ENCODE results near the gene CFAP90. TPM values are rescaled to one million over a fixed set of nuclear protein-coding genes. Genes with fewer than 3 reads are reported as not detected.

CFAP90 gene
- total and polyA plus RNA-seq, 2 of the 8 experiments (the other 6 are each of a cell fraction or from before 2014, with no cell fraction given), result 0.39 to 0.92 TPM

DNA sequence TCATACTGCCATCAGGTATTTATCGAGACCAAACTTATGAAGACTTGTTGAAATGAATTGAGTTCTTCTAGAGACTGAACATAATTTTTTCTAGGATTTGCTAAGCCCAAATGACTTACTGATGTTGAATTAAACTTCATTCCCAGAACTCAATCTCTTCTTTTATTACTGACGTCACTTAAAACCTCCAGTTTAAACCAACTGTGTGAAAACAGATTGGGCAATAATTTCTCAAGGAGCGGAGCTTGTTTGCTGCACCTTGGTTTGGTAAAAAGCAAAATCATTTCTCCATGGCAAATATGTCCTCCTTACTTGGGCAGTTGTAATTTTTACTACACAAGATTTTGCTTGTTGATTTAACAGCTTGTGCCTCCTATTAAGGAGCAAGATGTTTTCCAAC is 37.4 kb downstream of the CFAP90 start:
- Histone ChIP-seq H3K27me3 (replicated peaks in 1 of 4; ENCODE audit: control insufficient read depth in 3 of 4, extremely low read depth in 1 of 4, insufficient read depth in 3 of 4, low read length in 3 of 4) (no peaks in the 10 kb centered on the region), H3K18ac (ENCODE audit: extremely low read depth, low read length) (no peak overlapping the region), H2AK5ac (ENCODE audit: low read depth, low read length) (no peak overlapping the region), H3K36me3 (ENCODE audit: control insufficient read depth in 2 of 4, insufficient read depth in 4 of 4, low read length in 3 of 4) (peaks cover 0 to 6% (median 1%) of the 10 kb centered on the region in 4 experiments; a peak in 1 of 8 replicates), H3K23me2 (ENCODE audit: low read depth, low read length) (no peaks in the 10 kb centered on the region), H4K5ac (ENCODE audit: insufficient read length, low read depth, low read length) (no peak overlapping the region), H2BK15ac (ENCODE audit: low read length) (no peak overlapping the region), H2AFZ (ENCODE audit: low read length) (no peak overlapping the region), H3K4me3 (ENCODE audit: extremely low read depth in 1 of 4, insufficient read depth in 2 of 4, low read depth in 3 of 4, low read length in 4 of 4) (no peak overlapping the region), H2BK5ac (ENCODE audit: low read depth, low read length) (no peak overlapping the region), H3K14ac (ENCODE audit: insufficient read length) (no peak overlapping the region), H4K91ac (replicated peaks; ENCODE audit: insufficient read length, low read length) (no peak overlapping the region), H3K79me1 (ENCODE audit: low read depth, low read length) (no peaks in the 10 kb centered on the region), H3K23ac (ENCODE audit: insufficient read length) (no peak overlapping the region), H3K9ac (replicated peaks in 1 of 4; ENCODE audit: extremely low read depth in 1 of 4, low read depth in 3 of 4, low read length in 3 of 4) (no peak overlapping the region), H2BK20ac (ENCODE audit: low read length) (no peak overlapping the region), H3K56ac (replicated peaks; ENCODE audit: insufficient read length, low read depth, low read length) (no peak overlapping the region), H3K27ac (ENCODE audit: low read depth, low read length) (no peak overlapping the region), H3K79me2 (ENCODE audit: control insufficient read depth in 1 of 2, insufficient read depth in 2 of 2, low read length in 2 of 2) (no peaks in the 10 kb centered on the region), H3K9me3 (ENCODE audit: insufficient read depth in 2 of 2, low read depth in 1 of 2, low read length in 1 of 2) (no peaks in the 10 kb centered on the region), H3K4ac (replicated peaks; ENCODE audit: insufficient read length, low read depth, low read length) (no peak overlapping the region), H3K4me2 (ENCODE audit: insufficient read depth in 1 of 2, low read depth in 2 of 2, low read length in 2 of 2) (no peak overlapping the region), H2BK12ac (ENCODE audit: low read depth, low read length) (no peak overlapping the region), H2BK120ac (replicated peaks; ENCODE audit: low read depth, low read length) (no peak overlapping the region), H4K20me1 (replicated peaks in 1 of 2; ENCODE audit: control insufficient read depth in 1 of 2, insufficient read depth in 2 of 2, low read length in 2 of 2) (no peaks in the 10 kb centered on the region), H4K8ac (ENCODE audit: extremely low read depth, insufficient read depth, low read length) (no peak overlapping the region), H3K4me1 (replicated peaks in 1 of 4; ENCODE audit: control insufficient read depth in 3 of 4, insufficient read depth in 4 of 4, low read length in 3 of 4) (peaks cover 2 to 13% (median 6%) of the 10 kb centered on the region in 4 experiments; a peak in 6 of 7 replicates)
- DNase-seq (ENCODE audit: low read depth in 1 of 2, low spot score in 2 of 2) (no peak), FAIRE-seq (no peak)
- CTCF ChIA-PET (ENCODE audit: partially characterized antibody), result interaction anchor here (0.6 to 9.2 kb wide), 8 partner anchors 14 to 1023 kb away, joined by 3 to 61 read pairs (median 3); no protein-coding TSS in a partner anchor
- WGBS, 2 experiments (ENCODE audit: extremely low coverage in 1 of 2, insufficient coverage in 1 of 2, insufficient read length in 1 of 2, insufficient replicate concordance in 2 of 2, low coverage in 1 of 2, low lambda C conversion rate in 2 of 2, missing lambda C conversion rate in 1 of 2), result 82% methylated on average over 3 of the region's 3 CpGs; no CpG with 5 or more reads in 1 of the 2 experiments
- POLR2A ChIA-PET (ENCODE audit: partially characterized antibody), result no interaction called here
- TF ChIP-seq CTBP2 (IDR thresholded peaks at IDR 0.05; ENCODE audit: borderline replicate concordance, insufficient read depth, insufficient read length, low read length) (no peak), SP4 (IDR thresholded peaks at IDR 0.05; ENCODE audit: low read length) (no peak), POLR2A (IDR thresholded peaks at IDR 0.05; ENCODE audit: control extremely low read depth in 1 of 2, low read depth in 2 of 2, low read length in 2 of 2) (no peak), TEAD4 (IDR thresholded peaks at IDR 0.05; ENCODE audit: low read depth, low read length) (no peak), YY1 (IDR thresholded peaks at IDR 0.05; ENCODE audit: low read depth, low read length) (no peak), SRF (IDR thresholded peaks at IDR 0.05; ENCODE audit: low read depth, low read length) (no peak), SIX5 (IDR thresholded peaks at IDR 0.05; ENCODE audit: low read depth, low read length) (no peak), JUND (IDR thresholded peaks at IDR 0.05; ENCODE audit: low read length) (no peak), EP300 (IDR thresholded peaks at IDR 0.05; ENCODE audit: borderline replicate concordance in 1 of 2, low read depth in 2 of 2, low read length in 2 of 2) (no peak), SIRT6 (IDR thresholded peaks at IDR 0.05; ENCODE audit: low read length) (no peak), KDM5A (IDR thresholded peaks at IDR 0.05; ENCODE audit: low read length) (no peak), TAF1 (IDR thresholded peaks at IDR 0.05; ENCODE audit: low read depth, low read length) (no peak)
- TF ChIP-seq, protein P1, sequence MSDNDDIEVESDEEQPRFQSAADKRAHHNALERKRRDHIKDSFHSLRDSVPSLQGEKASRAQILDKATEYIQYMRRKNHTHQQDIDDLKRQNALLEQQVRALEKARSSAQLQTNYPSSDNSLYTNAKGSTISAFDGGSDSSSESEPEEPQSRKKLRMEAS (IDR thresholded peaks at IDR 0.05), result no peak
